SK-N-SH (cell line): ENCODE measurements around the gene TEAD1. TPM values are rescaled to one million over a fixed set of nuclear protein-coding genes. Genes with fewer than 3 reads are reported as not detected.

ENCODE experiments used
- CTCF ChIA-PET: fragments of 300-600, 350-600 bp; formaldehyde crosslinking; extraction: SDS; loops from one replicate; lab custom pipeline; 2021; lab: Yijun Ruan, JAX
- POLR2A ChIA-PET: fragments of 350-600 bp; sonication (Branson Sonifier 250); formaldehyde crosslinking; extraction: SDS; loops from one replicate; lab custom pipeline; 2020; ENCODE audit warnings: antibody characterized with exemption, inconsistent platforms; lab: Yijun Ruan, JAX
- DNase-seq: peaks from one replicate; pipeline ENCODE4 v3.0.0; 2012
- H2AFZ ChIP-seq: fragments of 200-600 bp; sonication (generic); 2 replicates; pipeline ENCODE4 v1.8.1; 2016; ENCODE audit warnings: antibody characterized with exemption, mild to moderate bottlenecking, low read depth
- H3F3A ChIP-seq: fragments of 200-600 bp; sonication (generic); replicated peaks from 2 replicates; pipeline ENCODE3; 2016; ENCODE audit warnings: antibody characterized with exemption, mild to moderate bottlenecking; ENCODE audit not compliant: insufficient read depth
- H3K27ac ChIP-seq, 2 experiments: fragments of 200-500 bp in 1 of 2; fragments of 200-600 bp in 1 of 2; sonication (Bioruptor generic) in 1 of 2; sonication (generic), shearing (Covaris generic) in 1 of 2; 2 replicates each; pipeline versions ENCODE4 v1.5.1 to v1.6.1; 2014 to 2016; ENCODE audit warnings: low read depth in 2 of 2, inconsistent platforms in 1 of 2, low read length in 1 of 2, mild to moderate bottlenecking in 1 of 2, mixed read lengths in 1 of 2
- H3K27me3 ChIP-seq: fragments of 200-600 bp; sonication (generic), shearing (Covaris generic); 2 replicates; pipeline ENCODE4 v1.6.1; 2016; ENCODE audit warnings: mixed run types; ENCODE audit not compliant: insufficient read depth
- H3K36me3 ChIP-seq, 2 experiments: fragments of 200-500 bp in 1 of 2; fragments of 200-600 bp in 1 of 2; sonication (Bioruptor generic) in 1 of 2; sonication (generic) in 1 of 2; replicated peaks in 1 of 2; 2 replicates each; pipeline versions ENCODE3 to v1.5.1; 2014 to 2016; ENCODE audit warnings: low read length in 1 of 2, mild to moderate bottlenecking in 1 of 2; ENCODE audit not compliant: insufficient read depth in 2 of 2, control insufficient read depth in 1 of 2
- H3K4me1 ChIP-seq, 2 experiments: fragments of 200-500 bp in 1 of 2; fragments of 200-600 bp in 1 of 2; sonication (Bioruptor generic) in 1 of 2; sonication (generic), shearing (Covaris generic) in 1 of 2; 2 replicates each; pipeline versions ENCODE4 v1.5.1 to v1.6.1; 2014 to 2016; ENCODE audit warnings: low read depth in 1 of 2, low read length in 1 of 2, mixed run types in 1 of 2; ENCODE audit not compliant: insufficient read depth in 2 of 2, control insufficient read depth in 1 of 2
- H3K4me2 ChIP-seq: fragments of 200-600 bp; sonication (generic), shearing (Covaris generic); 2 replicates; pipeline ENCODE4 v1.6.1; 2017; ENCODE audit warnings: mixed run types
- H3K4me3 ChIP-seq, 2 experiments: fragments of 200-500 bp in 1 of 2; fragments of 200-600 bp in 1 of 2; sonication (Bioruptor generic) in 1 of 2; sonication (generic), shearing (Covaris generic) in 1 of 2; 2 replicates each; pipeline versions ENCODE4 v1.5.1 to v1.8.1; 2014 to 2016; ENCODE audit warnings: low read depth in 2 of 2, inconsistent platforms in 1 of 2, low read length in 1 of 2, mild to moderate bottlenecking in 1 of 2, mixed read lengths in 1 of 2, moderate library complexity in 1 of 2
- H3K79me2 ChIP-seq: fragments of 200-600 bp; sonication (generic); 2 replicates; pipeline ENCODE4 v1.8.1; 2017; ENCODE audit warnings: mild to moderate bottlenecking; ENCODE audit not compliant: insufficient read depth
- H3K9ac ChIP-seq: fragments of 200-600 bp; sonication (generic); 2 replicates; pipeline ENCODE4 v1.6.1; 2017; ENCODE audit warnings: mixed run types
- H3K9me2 ChIP-seq: fragments of 200-600 bp; sonication (generic); 2 replicates; pipeline ENCODE4 v1.6.1; 2017; ENCODE audit warnings: mixed run types
- H3K9me3 ChIP-seq: fragments of 200-600 bp; sonication (generic); 2 replicates; pipeline ENCODE4 v1.6.1; 2017; ENCODE audit warnings: mixed run types, mild to moderate bottlenecking, moderate library complexity
- H4K20me1 ChIP-seq: fragments of 200-600 bp; sonication (generic); 2 replicates; pipeline ENCODE4 v1.6.1; 2017; ENCODE audit warnings: mild to moderate bottlenecking, mixed run types; ENCODE audit not compliant: insufficient read depth
- CTCF ChIP-seq: fragments of 200-600 bp; sonication (generic); IDR thresholded peaks from 2 replicates; pipeline ENCODE4 v1.6.1; 2017; ENCODE audit warnings: antibody characterized with exemption, mild to moderate bottlenecking, moderate library complexity
- ELF1 ChIP-seq: IDR thresholded peaks from 2 replicates; pipeline ENCODE4 v1.4.0; 2012
- FOXJ3 ChIP-seq: sonication (generic); formaldehyde crosslinking; IDR thresholded peaks from 2 replicates; pipeline ENCODE4 v1.5.1; 2020; ENCODE audit warnings: mild to moderate bottlenecking, missing genetic modification reagents
- GABPA ChIP-seq: IDR thresholded peaks from 2 replicates; pipeline ENCODE4 v1.4.0; 2012; ENCODE audit warnings: low read depth, mild to moderate bottlenecking
- MAX ChIP-seq: IDR thresholded peaks from 2 replicates; pipeline ENCODE4 v1.4.0; 2012; ENCODE audit warnings: low read depth
- MXI1 ChIP-seq: IDR thresholded peaks from 2 replicates; pipeline ENCODE4 v1.6.1; 2012; ENCODE audit warnings: mild to moderate bottlenecking, low read depth, low read length, improper control_type of control experiment
- NRF1 ChIP-seq: IDR thresholded peaks from 2 replicates; pipeline ENCODE4 v1.6.1; 2012; ENCODE audit warnings: low read depth, mild to moderate bottlenecking, low read length
- PBX3 ChIP-seq: IDR thresholded peaks from 2 replicates; pipeline ENCODE4; 2012
- POLR2AphosphoS5 ChIP-seq: IDR thresholded peaks from 2 replicates; pipeline ENCODE4 v1.6.1; 2012; ENCODE audit warnings: low read depth, low read length
- RCOR1 ChIP-seq: fragments of 150-350 bp; IDR thresholded peaks from 2 replicates; pipeline ENCODE4 v1.6.1; 2017; ENCODE audit warnings: antibody characterized with exemption, low read length
- SIN3A ChIP-seq: IDR thresholded peaks from 2 replicates; pipeline ENCODE4 v1.6.1; 2012; ENCODE audit warnings: low read depth, mild to moderate bottlenecking, low read length, moderate library complexity, borderline replicate concordance
- SMC3 ChIP-seq: IDR thresholded peaks from 2 replicates; pipeline ENCODE4 v1.6.1; 2012; ENCODE audit warnings: low read depth, low read length, improper control_type of control experiment
- TCF12 ChIP-seq: IDR thresholded peaks from 2 replicates; pipeline ENCODE4 v1.4.0; 2012
- TEAD4 ChIP-seq: IDR thresholded peaks from 2 replicates; pipeline ENCODE4 v1.4.0; 2012; ENCODE audit warnings: mild to moderate bottlenecking, borderline replicate concordance; ENCODE audit not compliant: insufficient read depth
- USF1 ChIP-seq: IDR thresholded peaks from 2 replicates; pipeline ENCODE4 v1.4.0; 2012; ENCODE audit warnings: low read depth, borderline replicate concordance
- WGBS: methylation state at CpG from one replicate; pipeline ENCODE4 v1.1.6; 2017; ENCODE audit warnings: low lambda C conversion rate; 5-methylcytosine and 5-hydroxymethylcytosine counted together
- polyA plus RNA-seq, 3 experiments: library from polyadenylated mRNA; depleted of rRNA; stranded (reverse); fragments of >200 nt; gene quantifications; 2 replicates each; pipeline ENCODE4 v1.2.3, GENCODE V29; 2012
- TF ChIP-seq, protein P1 (sequence below): fragments of 150-350 bp; IDR thresholded peaks from 2 replicates; pipeline ENCODE4 v1.6.1; 2017; ENCODE audit warnings: antibody characterized with exemption, low read length, low read depth, borderline replicate concordance

Gene TEAD1
- polyA plus RNA-seq, 1 of the 3 experiments (the other 2 are of a cell fraction): 31.2 TPM

GRCh38 chr11:12905435-12905834, 231.2 kb downstream of the TEAD1 start:
- WGBS: 91% methylated on average over 4 of the region's 4 CpGs
- peaks cover 56 to 61% of the 10 kb centered on the region in 2 experiments for H3K36me3 ChIP-seq
- CTCF ChIA-PET: no interaction called here
- POLR2A ChIA-PET: no interaction called here
- no peak overlapping the region for H3K4me3 ChIP-seq
- H3K4me2 ChIP-seq: no peak overlapping the region
- no peaks in the 10 kb centered on the region for H3F3A ChIP-seq
- H3K9ac ChIP-seq: no peak overlapping the region
- H3K9me3 ChIP-seq: no peaks in the 10 kb centered on the region
- no peaks in the 10 kb centered on the region for H4K20me1 ChIP-seq
- peaks cover 0 to 7% of the 10 kb centered on the region in 2 experiments; a peak in 1 of 4 replicates for H3K4me1 ChIP-seq
- H2AFZ ChIP-seq: no peak overlapping the region
- no peaks in the 10 kb centered on the region for H3K9me2 ChIP-seq
- H3K79me2 ChIP-seq: peaks cover 44% of the 10 kb centered on the region; the same call in 1 of the 2 replicates
- no peak overlapping the region for H3K27ac ChIP-seq
- no peak for DNase-seq
- no peaks in the 10 kb centered on the region for H3K27me3 ChIP-seq
- TF ChIP-seq PBX3: no peak
- TF ChIP-seq CTCF: no peak
- TF ChIP-seq USF1: no peak
- no peak for TF ChIP-seq POLR2AphosphoS5
- TF ChIP-seq SIN3A: no peak
- TF ChIP-seq, protein P1, sequence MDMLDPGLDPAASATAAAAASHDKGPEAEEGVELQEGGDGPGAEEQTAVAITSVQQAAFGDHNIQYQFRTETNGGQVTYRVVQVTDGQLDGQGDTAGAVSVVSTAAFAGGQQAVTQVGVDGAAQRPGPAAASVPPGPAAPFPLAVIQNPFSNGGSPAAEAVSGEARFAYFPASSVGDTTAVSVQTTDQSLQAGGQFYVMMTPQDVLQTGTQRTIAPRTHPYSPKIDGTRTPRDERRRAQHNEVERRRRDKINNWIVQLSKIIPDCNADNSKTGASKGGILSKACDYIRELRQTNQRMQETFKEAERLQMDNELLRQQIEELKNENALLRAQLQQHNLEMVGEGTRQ: no peak
- TF ChIP-seq MAX: no peak
- no peak for TF ChIP-seq NRF1
- no peak for TF ChIP-seq TEAD4
- no peak for TF ChIP-seq GABPA
- TF ChIP-seq MXI1: no peak
- no peak for TF ChIP-seq SMC3
- no peak for TF ChIP-seq FOXJ3 (CRISPR knock-in tag)
- TF ChIP-seq TCF12: no peak
- TF ChIP-seq RCOR1: no peak
- TF ChIP-seq ELF1: no peak
